Measurements from ENCODE around the gene PTGFRN.

DNA sequence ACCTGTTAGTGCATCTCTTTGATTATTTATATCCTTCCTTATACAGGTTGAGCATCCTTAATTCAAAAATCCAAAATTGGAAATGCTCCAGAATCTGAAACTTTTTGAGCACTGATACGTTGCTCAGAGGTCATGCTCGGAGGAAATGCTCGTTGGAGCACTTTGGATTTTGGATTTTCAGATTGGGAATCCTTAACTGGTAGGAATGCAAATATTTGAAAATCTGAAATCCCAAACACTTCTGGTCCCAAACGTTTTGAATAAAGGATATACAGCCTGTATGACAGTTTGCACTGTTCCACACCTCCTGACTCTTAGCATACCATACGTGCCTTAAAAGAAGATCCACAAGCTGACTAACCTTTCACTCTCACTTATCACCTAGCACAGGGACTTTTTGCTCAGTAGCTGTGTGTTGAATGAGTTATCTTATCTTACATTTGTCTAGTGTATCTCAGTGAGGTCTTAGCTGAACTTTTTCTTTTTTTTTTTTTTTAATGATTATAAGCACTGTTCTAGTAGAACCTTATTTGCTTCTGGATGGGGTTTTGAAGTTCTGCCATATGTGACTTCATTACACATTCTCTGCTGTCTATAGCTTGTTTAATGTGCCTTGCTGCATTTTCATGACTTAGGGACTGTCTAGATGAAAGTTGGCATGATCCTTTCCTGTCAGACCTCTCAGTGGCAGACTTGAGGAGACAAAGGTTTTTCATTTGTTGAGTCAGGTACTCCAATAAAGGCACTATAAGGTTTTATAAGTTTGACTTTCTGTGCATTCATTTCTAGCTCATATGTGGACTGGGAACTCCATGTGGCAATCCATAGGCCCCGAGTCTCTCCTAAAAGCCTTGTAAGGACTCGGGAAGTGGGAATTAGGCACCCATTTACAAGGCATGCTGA, 21.6 kb downstream of the PTGFRN start:
- TF ChIP-seq, protein P1, sequence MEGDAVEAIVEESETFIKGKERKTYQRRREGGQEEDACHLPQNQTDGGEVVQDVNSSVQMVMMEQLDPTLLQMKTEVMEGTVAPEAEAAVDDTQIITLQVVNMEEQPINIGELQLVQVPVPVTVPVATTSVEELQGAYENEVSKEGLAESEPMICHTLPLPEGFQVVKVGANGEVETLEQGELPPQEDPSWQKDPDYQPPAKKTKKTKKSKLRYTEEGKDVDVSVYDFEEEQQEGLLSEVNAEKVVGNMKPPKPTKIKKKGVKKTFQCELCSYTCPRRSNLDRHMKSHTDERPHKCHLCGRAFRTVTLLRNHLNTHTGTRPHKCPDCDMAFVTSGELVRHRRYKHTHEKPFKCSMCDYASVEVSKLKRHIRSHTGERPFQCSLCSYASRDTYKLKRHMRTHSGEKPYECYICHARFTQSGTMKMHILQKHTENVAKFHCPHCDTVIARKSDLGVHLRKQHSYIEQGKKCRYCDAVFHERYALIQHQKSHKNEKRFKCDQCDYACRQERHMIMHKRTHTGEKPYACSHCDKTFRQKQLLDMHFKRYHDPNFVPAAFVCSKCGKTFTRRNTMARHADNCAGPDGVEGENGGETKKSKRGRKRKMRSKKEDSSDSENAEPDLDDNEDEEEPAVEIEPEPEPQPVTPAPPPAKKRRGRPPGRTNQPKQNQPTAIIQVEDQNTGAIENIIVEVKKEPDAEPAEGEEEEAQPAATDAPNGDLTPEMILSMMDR (IDR thresholded peaks at IDR 0.05): no peak
- no peak for TF ChIP-seq EZH2 (IDR thresholded peaks at IDR 0.05)
- TF ChIP-seq EZH2phosphoT487 (IDR thresholded peaks at IDR 0.05): no peak
